Measurements from ENCODE around the gene ALB. TPM values are rescaled to one million over a fixed set of nuclear protein-coding genes. Genes with fewer than 3 reads are reported as not detected.

The ALB gene
- total RNA-seq, 1 donor, result not detected

GRCh38 chr4:73468170-73468569, 64.1 kb downstream of the ALB start:
- DNase-seq (ENCODE audit: low read depth), result no peak
- H3K4me3 ChIP-seq (ENCODE audit: low read depth, low read length), result no peak overlapping the region
- TF ChIP-seq, protein P1, sequence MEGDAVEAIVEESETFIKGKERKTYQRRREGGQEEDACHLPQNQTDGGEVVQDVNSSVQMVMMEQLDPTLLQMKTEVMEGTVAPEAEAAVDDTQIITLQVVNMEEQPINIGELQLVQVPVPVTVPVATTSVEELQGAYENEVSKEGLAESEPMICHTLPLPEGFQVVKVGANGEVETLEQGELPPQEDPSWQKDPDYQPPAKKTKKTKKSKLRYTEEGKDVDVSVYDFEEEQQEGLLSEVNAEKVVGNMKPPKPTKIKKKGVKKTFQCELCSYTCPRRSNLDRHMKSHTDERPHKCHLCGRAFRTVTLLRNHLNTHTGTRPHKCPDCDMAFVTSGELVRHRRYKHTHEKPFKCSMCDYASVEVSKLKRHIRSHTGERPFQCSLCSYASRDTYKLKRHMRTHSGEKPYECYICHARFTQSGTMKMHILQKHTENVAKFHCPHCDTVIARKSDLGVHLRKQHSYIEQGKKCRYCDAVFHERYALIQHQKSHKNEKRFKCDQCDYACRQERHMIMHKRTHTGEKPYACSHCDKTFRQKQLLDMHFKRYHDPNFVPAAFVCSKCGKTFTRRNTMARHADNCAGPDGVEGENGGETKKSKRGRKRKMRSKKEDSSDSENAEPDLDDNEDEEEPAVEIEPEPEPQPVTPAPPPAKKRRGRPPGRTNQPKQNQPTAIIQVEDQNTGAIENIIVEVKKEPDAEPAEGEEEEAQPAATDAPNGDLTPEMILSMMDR (IDR thresholded peaks at IDR 0.05; ENCODE audit: insufficient read depth, low read depth, low read length), result no peak

DNA sequence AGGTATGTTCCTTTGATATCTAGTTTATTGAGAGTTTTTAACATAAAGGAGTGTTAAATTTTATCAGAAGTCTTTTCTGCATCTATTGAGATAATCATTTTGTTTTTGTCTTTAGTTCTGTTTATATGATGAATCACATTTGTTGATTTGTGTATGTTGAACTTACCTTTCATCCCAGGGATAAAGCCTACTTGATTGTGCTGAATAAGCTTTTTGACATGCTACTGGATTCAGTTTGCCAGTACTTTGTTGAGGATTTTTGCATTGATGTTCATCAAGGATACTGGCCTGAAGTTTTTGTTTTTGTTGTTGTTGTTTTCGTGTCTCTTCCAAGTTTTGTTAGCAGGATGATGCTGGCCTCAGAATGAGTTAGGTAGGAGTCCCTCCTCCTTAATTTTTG, 66.6 kb downstream of the ALB start:
- no peak for DNase-seq (ENCODE audit: low read depth)
- TF ChIP-seq, protein P1 (IDR thresholded peaks at IDR 0.05; ENCODE audit: insufficient read depth, low read depth, low read length), result no peak
- no peak overlapping the region for H3K4me3 ChIP-seq (ENCODE audit: low read depth, low read length)

Other genes with a start within 250 kb of the ALB start
- 53.5 and 80.7 TPM in 2 replicates for gene ANKRD17, start 145.5 kb upstream of the ALB start, total RNA-seq
- gene AFP, start 31.9 kb downstream of the ALB start, total RNA-seq, result 0.32 TPM in 1 of 2 replicates, not detected in the other
- not detected in 2 replicates for gene AFM, start 77.5 kb downstream of the ALB start, total RNA-seq
- gene RASSF6, start 216.1 kb downstream of the ALB start, total RNA-seq, result not detected in 2 replicates